Lung (tissue), 12 donors: ENCODE results near the gene ITGB1. TPM values are rescaled to one million over a fixed set of nuclear protein-coding genes. Genes with fewer than 3 reads are reported as not detected.
"Not testable (repeated sequence)": the region's sequence is repeated elsewhere in the genome, so short reads cannot be mapped to it uniquely, and the experiment has no call there.

Experiments
- ATAC-seq: fragments of 200-7000 bp; cut with Tn5 transposase; one replicate; pipeline ENCODE4 v1.9.1; 2020; ENCODE audit warnings: moderate number of reproducible peaks; ENCODE audit not compliant: insufficient read depth, low FRiP score
- DNase-seq, 3 donors: peaks; one replicate each; pipeline ENCODE4 v3.0.0-alpha.2; 2013 to 2017
- H3K27ac ChIP-seq, 2 donors: one replicate each; pipeline ENCODE4 v1.5.1; 2013; ENCODE audit warnings: mild to moderate bottlenecking in 2 of 2, moderate library complexity in 2 of 2, control low read depth in 1 of 2, inconsistent platforms in 1 of 2, low read depth in 1 of 2, low read length in 1 of 2
- H3K27me3 ChIP-seq, 3 donors: one replicate each; pipeline ENCODE4 v1.5.1; 2013; ENCODE audit warnings: low read length in 2 of 3; ENCODE audit not compliant: control insufficient read depth in 3 of 3, insufficient read depth in 3 of 3
- H3K36me3 ChIP-seq, 4 donors: one replicate each; pipeline ENCODE4 v1.5.1; 2013; ENCODE audit warnings: low read length in 4 of 4, mild to moderate bottlenecking in 1 of 4, moderate library complexity in 1 of 4; ENCODE audit not compliant: control insufficient read depth in 4 of 4, insufficient read depth in 4 of 4
- H3K4me1 ChIP-seq, 5 donors: one replicate each; pipeline ENCODE4 v1.5.1; 2013; ENCODE audit warnings: low read length in 5 of 5, mild to moderate bottlenecking in 2 of 5, moderate library complexity in 1 of 5; ENCODE audit not compliant: control insufficient read depth in 5 of 5, insufficient read depth in 5 of 5
- H3K4me3 ChIP-seq: one replicate; pipeline ENCODE4 v1.5.1; 2013; ENCODE audit warnings: mild to moderate bottlenecking, control low read depth, moderate library complexity
- H3K9ac ChIP-seq, 2 donors: one replicate each; pipeline ENCODE4 v1.5.1; 2013; ENCODE audit warnings: low read length in 2 of 2, control low read depth in 1 of 2; ENCODE audit not compliant: insufficient read depth in 1 of 2
- H3K9me3 ChIP-seq, 4 donors: one replicate each; pipeline ENCODE4 v1.5.1; 2013; ENCODE audit warnings: low read length in 3 of 4, mild to moderate bottlenecking in 1 of 4, moderate library complexity in 1 of 4; ENCODE audit not compliant: control insufficient read depth in 4 of 4, insufficient read depth in 3 of 4
- CTCF ChIP-seq: IDR thresholded peaks from 2 replicates; pipeline ENCODE4 v1.5.1; 2012; ENCODE audit warnings: mild to moderate bottlenecking; ENCODE audit errors: control extremely low read depth, extremely low read depth
- WGBS, 2 donors: extraction: QIAGEN DNeasy Blood & Tissue Kit; methylation state at CpG; one replicate each; pipeline ENCODE4 v1.1.7; 2013; 5-methylcytosine and 5-hydroxymethylcytosine counted together
- polyA plus RNA-seq, 2 donors: library from polyadenylated mRNA; stranded (reverse); fragments of 200-250 nt; gene quantifications; one replicate each; pipeline ENCODE4 v1.2.1, GENCODE V29; 2013
- total RNA-seq, 2 donors: library from RNA; depleted of rRNA in 1 of 2; stranded (reverse); fragments of >200 nt in 1 of 2; gene quantifications; one replicate each; pipeline ENCODE4 v1.2.1, GENCODE V29; 2014 to 2021
- donor health status: control.
- donor health status: control.
- donor health status: Bipolar disorder and iron deficiency.
- donor health status: healthy.
- donor health status: DM: yes; HTN: yes; CAD: no.

Gene ITGB1
- total and polyA plus RNA-seq, 4 donors = 105 to 445 (median 333) TPM

- no peak for TF ChIP-seq CTCF
- peaks cover 12 to 35% (median 27%) of the 10 kb centered on the region in 4 donors for H3K36me3 ChIP-seq
- no peaks in the 10 kb centered on the region for H3K9me3 ChIP-seq
- no peak for DNase-seq
- no peaks in the 10 kb centered on the region for H3K4me1 ChIP-seq
- 87 to 88% methylated on average over 1 of the region's 1 CpG for WGBS, 2 donors
- no peaks in the 10 kb centered on the region for H3K27me3 ChIP-seq
- H3K9ac ChIP-seq = no peak overlapping the region
- no peak overlapping the region for H3K27ac ChIP-seq
- no peak for ATAC-seq
- no peak overlapping the region for H3K4me3 ChIP-seq
These were observed 48.6 kb downstream of the ITGB1 start for GRCh38 chr10:32909456-32909855.

DNA sequence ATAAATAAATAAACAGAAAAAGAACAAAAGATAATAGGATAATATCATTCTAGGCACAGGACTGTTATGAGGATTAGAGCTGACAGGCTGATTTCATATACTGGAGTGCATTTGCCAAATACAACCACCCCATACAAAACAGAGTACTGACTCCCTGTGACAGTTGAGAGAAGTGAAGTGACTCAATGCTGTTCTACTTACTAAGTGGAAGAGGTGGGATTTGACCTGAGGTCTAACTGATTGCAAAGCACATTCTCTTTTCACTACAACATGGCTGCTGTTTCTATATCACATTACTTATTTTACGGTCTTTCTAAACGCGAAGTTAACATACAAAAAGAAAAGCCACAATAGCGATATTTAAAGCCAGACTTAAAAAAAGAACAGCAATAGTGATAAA, 51.4 kb downstream of the ITGB1 start:
- Histone ChIP-seq H3K27ac (no peak overlapping the region), H3K9me3 (no peaks in the 10 kb centered on the region), H3K4me3 (no peak overlapping the region), H3K4me1 (peaks cover 0 to 2% (median 0%) of the 10 kb centered on the region in 5 donors), H3K36me3 (peaks cover 17 to 44% (median 28%) of the 10 kb centered on the region in 4 donors), H3K9ac (no peak overlapping the region), H3K27me3 (no peaks in the 10 kb centered on the region)
- no peak for TF ChIP-seq CTCF
- DNase-seq (no peak), ATAC-seq (no peak)
- 96 to 97% methylated on average over 4 of the region's 4 CpGs for WGBS, 2 donors

DNA sequence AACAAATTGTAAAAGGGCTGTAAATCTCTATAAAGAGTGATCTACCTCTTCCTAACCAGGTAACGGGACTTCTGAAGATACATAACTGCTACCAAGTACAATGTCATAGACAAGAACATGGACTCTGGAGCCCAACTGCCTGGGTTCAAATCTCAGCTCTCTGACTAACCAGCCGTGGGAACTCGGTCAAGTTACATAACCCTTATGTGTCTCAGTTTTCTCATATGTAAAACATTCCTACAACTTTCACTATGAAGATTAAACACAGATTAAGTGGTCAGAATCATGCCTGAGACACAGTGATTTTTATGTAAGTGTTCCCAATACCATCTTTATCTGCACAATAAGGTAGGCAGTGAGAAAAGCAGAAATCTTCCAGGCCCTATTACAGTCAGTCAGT, 52.6 kb downstream of the ITGB1 start:
- Histone ChIP-seq H3K27ac (no peak overlapping the region), H3K36me3 (peaks cover 12 to 38% (median 26%) of the 10 kb centered on the region in 4 donors), H3K9ac (no peak overlapping the region), H3K9me3 (no peaks in the 10 kb centered on the region), H3K27me3 (no peaks in the 10 kb centered on the region), H3K4me3 (no peak overlapping the region), H3K4me1 (peaks cover 0 to 2% (median 0%) of the 10 kb centered on the region in 5 donors)
- DNase-seq (no peak), ATAC-seq (no peak)
- TF ChIP-seq CTCF = no peak
- WGBS, 2 donors = 89 to 93% methylated on average over 3 of the region's 3 CpGs

GRCh38 chr10:32901815-32902214, 56.2 kb downstream of the ITGB1 start:
- peaks cover 0 to 2% (median 0%) of the 10 kb centered on the region in 5 donors for H3K4me1 ChIP-seq
- no peaks in the 10 kb centered on the region for H3K9me3 ChIP-seq
- DNase-seq (no peak), ATAC-seq (no peak)
- 93 to 96% methylated on average over 9 of the region's 9 CpGs for WGBS, 2 donors
- H3K9ac ChIP-seq = no peak overlapping the region
- H3K27ac ChIP-seq = no peak overlapping the region
- no peak overlapping the region for H3K4me3 ChIP-seq
- TF ChIP-seq CTCF = no peak
- H3K27me3 ChIP-seq = no peaks in the 10 kb centered on the region
- peaks cover 13 to 32% (median 30%) of the 10 kb centered on the region in 4 donors for H3K36me3 ChIP-seq

DNA sequence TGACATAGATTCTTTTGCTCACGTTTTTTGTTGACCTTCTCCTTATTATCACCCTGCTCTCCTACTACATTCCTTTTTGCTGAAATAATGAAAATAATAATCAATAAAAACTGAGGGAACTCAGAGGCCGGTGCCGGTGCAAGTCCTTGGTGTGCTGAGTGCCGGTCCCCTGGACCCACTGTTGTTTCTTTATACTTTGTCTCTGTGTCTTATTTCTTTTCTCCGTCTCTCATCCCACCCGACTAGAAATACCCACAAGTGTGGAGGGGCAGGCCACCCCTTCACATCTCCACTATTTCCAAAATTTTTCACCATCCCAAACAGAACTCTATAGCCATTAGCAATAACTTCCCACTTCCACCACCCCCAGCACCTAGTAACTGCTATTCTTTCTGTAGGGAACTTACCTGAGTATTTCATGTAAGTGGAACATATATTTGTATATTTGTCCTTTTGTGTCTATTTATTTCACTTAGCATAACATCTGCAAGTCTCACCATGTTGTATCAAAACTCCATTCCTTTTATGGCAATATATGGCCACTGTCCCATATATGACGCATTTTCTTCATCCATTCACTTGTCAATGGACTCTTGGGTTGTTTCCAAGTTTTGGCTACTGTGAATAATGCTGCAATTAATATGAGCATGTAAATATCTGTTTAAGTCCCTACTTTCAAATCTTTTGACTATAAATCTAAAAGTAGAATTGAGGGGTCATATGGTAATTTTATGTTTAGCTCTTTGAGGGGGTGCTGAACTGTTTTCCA, 62.6 kb downstream of the ITGB1 start:
- H3K4me3 ChIP-seq, DNase-seq, H3K4me1 ChIP-seq, H3K27ac ChIP-seq, ATAC-seq, H3K27me3 ChIP-seq, H3K9me3 ChIP-seq, H3K9ac ChIP-seq: not testable (repeated sequence)
- H3K36me3 ChIP-seq = peaks cover 2 to 23% (median 15%) of the 10 kb centered on the region in 4 donors
- WGBS, 2 donors = 95 to 96% methylated on average over 7 of the region's 7 CpGs
